GM19239 (cell line): Measurements from ENCODE around the gene AKNA.

Source experiments
- DNase-seq: peaks from one replicate; pipeline ENCODE4 v3.0.0; 2011; ENCODE audit warnings: low spot score; ENCODE audit not compliant: insufficient read length
- FAIRE-seq: peaks from 2 replicates; lab custom pipeline; 2011; peaks lifted over from hg19 to GRCh38; lab: Jason Lieb, UNC

AKNA gene

DNA sequence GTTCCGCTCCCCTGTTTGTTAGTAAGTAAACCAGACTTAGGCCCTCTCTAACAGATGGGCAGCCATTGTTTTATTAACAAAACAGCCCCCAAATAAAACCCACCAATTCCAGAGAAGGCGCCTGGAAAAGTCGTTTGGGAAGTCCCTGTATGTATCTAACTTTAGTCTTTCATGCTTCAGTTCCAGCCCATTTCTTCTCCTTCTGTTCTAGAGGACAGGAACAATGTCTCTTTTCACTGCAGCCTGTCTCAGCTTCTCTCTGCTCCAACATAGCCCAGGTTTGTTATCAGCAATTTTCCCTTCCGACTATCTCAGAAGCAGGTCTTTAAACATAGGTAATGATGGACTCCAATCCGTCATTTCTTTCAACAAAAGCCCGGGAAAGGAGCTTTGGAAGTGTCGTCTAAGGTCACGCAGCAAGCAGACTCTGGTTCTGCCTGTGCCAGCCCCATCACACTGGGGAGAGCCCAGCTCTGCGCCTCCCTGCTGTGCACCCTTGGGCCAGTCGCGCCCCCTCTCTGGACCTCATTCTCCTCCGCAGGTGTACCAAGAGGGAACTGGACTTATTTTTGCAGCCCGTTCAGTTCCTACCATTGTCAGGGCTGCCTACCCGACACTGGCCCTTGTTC lies 9.6 kb upstream of the AKNA start:
- no peak for FAIRE-seq
- no peak for DNase-seq

DNA sequence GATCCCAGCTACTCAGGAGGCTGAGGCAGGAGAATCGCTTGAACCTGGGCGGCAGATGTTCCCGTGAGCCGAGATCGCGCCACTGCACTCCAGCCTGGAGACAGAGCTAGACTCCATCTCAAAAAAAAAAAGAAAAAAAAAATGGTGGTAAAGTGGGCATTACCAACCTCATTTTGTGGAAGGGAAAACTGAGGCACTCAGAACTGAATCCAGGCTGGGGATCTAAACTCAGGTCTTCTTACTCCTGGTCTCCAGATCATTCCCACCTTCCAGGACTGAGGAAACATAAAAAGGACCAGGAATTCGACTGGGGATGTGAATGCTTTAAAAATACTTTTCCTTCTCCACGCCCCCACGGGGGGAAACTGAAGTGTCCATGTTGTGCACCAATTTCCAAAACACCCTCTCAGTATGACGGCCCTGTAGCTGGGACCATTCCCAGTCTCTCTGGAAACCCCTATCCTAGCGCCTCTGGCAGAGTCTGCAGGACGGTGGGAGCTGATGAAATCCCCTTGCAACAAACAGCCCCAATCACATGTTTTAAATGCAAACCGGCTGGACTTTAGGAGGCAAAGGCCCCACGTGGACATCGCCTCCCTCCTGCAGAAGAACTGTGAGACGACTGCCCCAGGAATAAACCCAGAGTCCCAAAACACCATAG lies 8.9 kb upstream of the AKNA start:
- DNase-seq (no peak), FAIRE-seq (no peak)

DNA sequence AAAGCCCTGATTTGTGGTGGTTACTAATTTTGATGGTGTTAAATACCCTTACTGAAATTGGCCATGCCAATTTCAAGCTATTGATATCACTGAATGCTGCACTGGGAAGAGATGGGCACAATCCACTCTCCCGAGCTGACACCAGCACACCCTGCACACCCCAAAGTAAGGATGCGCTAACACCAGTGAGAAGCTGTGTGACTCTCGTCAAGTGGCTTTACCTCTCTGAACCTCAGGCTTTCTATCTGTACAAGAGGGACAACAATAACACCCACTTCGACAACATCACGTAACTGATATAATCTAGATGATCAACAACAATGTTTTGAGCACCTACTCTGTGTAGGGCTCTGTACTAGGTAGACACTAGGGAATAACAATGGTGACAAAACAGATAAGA lies 8.0 kb upstream of the AKNA start:
- no peak for FAIRE-seq

DNA sequence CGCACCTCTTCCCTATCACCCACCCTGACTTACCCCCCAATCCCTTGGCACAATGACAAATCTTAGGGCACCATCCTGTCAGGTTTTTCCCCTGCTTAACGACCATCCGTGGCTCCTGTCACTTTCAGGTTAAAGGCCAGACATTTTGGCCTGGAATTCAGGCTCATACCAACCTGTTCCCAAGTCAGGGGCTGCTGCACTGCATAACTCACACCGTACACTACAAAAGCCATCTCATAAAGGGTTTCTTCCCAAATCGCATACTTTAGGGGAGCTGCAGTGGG lies 7.5 kb upstream of the AKNA start:
- FAIRE-seq, result no peak
- DNase-seq, result no peak

More for the DNA sequence above, 8.0 kb upstream of the AKNA start:
- DNase-seq, result no peak

DNA sequence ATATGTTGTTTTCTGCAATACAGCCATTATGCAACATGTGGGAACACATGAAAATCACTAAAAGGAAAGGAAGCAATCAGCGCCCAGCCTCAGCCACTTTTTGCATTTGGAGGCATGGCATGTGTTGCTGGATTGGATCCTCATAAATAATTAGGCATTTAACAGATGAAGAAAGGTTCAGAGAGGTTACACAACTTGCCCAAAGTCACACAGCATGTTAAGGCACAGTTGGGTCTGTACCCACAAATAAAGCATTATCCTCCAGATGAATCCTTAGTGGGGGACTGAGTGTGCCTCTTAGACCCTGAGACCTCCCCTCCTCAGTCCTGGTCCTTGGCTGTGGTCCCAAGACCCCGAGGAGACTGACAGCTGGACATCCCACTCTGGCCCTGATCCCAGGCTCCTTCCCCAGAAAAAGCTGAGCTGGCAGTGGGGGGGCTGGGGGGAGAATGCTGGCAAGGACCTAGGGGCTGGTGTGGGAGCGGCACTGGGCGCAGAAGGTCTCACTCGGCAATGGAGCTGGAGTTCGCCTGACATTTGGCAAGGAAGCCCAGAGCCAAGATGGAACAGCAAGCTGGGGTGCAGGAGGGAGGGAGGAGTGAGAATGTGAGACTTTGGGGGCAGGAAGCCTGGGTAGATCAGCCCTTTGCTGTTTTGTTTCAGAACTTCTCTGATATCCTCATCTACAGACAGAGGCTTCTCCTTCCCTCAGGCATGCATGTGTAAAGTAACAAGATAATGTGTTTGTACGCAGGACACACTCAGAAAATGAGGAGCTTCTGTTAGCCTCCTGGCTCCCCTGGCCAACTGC lies 6.9 kb upstream of the AKNA start:
- FAIRE-seq, result no peak
- no peak for DNase-seq

DNA sequence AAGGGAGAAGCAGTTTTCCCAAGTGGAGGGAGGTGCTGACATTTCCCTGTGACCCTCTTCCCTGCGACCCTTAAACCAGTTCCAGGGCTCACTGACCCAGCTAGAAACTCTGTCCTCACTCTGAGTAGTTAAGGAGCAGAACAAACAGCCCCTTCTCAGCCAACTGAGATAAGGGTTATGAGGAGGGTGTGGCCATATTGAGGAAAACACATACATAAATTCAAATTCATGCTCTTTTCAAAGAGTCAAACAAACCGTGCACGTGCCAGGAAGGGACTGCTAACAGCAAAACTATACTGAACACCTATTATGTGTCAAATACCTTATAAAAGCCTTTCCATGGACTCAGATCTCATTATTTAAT lies 4.9 kb upstream of the AKNA start:
- DNase-seq (no peak), FAIRE-seq (no peak)

DNA sequence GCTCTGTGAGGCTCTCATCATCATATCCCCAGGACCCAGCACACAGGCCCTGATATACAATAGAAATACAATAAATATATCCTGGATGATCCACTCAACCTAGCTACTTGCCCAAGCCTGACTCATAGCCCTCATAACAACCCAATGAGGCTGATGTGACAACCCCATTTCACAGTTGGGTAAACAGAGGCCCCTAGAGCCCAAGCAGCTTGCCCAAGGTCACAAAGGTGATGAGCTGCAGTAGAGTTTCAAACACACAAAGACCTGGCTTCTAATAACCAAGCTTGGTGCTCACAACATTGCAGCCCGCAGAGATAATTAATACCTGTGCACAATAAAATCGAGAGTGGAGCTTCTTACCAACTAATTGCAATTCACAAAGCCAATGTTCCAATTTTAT lies 3.2 kb upstream of the AKNA start:
- DNase-seq (no peak), FAIRE-seq (no peak)

DNA sequence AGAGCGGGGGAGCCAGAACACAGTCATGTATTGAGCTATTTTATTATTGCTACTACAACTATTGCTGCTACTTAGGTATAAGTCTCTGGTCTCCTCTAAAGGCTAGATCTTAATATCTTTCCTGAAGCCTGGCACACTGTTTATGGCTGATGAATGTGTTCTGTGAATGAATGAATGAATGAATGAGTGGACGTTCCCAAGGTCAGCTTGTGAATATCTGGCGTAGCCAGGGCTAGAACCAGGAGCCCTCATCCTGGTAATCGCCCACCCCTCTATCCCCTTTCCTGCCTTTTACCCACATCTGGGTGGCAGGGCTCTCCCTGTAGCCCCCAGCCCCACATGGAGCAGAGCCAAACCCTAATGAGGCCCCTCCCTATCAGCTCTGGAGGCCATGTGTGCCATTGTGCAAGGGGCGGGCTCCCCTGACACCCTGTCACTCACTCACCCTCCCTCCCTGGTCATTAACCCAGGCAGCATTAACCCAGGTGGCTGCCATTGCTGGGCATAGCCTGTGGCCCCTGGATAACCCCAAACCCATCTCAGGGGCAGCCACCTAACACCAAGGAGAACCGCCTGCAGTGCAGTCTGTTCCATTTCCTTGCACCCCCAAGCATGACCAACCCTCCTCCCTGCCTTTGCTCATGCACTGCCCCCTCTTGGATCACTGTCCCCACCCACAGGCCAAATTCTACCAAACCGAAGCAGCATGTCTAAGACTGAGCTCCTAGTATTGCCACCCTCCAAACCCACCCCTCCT lies 2.0 kb upstream of the AKNA start:
- no peak for DNase-seq
- no peak for FAIRE-seq

DNA sequence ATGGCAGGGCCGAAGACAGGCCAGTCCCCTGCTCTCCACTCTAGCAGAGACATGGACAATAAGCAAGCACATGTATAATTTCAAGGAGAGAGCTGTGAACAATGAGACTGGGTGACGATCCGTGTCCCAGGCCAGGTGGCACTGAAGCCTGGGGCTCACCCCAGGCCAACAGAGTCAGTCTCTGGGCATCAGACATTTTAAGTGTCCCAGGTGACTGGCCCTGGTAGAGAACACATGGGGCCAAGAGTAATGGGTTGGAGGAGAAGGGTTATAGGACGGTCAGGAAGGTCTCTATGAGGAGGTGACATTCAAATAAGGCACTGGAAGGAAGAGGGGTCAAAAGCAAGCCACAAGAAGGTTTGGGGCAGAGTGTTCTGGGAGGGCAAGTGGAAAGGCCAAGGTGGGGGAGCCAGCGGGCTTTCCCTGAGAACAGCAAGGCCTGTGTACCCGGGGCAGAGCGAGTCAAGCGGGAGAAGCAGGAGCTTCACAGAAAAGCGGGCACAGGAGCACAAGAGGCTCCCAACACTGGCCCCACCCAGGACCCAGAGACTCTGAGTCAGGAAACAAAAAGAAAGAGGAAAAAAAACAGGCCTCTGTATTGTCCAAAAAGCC lies 1.1 kb upstream of the AKNA start:
- DNase-seq (no peak), FAIRE-seq (no peak)

DNA sequence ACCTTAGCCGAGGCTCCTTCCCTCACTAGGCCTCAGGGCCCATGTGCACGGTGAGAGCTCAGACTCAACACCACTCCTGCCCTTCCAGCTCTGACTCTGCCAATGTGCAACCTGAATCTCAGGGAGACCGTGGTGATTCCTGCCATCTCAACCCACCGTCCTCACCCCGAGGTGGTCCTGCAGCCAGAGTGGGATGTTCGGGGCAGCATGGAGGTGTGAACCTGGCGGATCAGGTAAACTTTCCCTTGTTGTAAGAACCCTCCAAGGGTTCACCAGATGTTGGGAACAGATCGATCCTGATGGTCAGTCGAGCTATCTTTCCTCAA lies 538 bp upstream of the AKNA start:
- FAIRE-seq (no peak), DNase-seq (no peak)

DNA sequence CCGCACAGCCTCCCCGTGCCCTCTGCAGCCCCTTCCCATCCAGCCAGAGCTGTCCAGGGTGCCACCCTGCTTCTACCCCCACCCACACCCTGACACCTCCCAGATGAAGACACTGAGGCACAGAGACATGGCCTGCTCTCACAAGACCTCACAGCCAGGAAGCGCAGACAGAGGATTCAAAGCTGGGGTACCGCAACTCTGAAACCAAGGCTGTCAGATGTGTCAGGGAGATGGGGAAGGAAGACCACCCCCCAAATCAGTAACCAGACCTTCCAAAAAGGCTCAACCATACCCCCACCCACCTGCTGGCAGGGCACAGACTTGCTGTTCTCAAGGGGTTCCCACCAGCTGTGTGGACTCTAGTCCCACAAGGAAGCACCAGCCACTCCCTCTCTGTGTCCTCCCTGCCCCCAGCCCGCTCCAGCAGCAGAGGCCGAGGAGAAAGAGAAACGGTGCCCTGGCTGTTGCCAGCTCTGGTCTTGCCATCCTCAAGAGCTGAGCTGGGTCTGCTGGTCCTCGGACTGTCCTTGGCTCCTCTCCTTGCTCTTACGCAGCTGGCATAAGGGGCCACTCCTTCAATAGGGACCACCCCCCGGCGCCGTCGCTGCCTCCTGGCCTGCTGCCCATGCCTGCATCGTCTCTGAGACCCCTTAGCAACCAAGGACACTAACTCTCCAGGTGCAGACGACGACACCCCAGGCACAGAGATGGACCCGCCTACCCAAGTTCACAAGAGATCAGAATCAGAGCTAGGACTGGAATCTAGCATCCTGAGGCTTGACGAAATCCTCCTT lies 699 bp downstream of the AKNA start:
- FAIRE-seq, result no peak
- DNase-seq, result no peak

DNA sequence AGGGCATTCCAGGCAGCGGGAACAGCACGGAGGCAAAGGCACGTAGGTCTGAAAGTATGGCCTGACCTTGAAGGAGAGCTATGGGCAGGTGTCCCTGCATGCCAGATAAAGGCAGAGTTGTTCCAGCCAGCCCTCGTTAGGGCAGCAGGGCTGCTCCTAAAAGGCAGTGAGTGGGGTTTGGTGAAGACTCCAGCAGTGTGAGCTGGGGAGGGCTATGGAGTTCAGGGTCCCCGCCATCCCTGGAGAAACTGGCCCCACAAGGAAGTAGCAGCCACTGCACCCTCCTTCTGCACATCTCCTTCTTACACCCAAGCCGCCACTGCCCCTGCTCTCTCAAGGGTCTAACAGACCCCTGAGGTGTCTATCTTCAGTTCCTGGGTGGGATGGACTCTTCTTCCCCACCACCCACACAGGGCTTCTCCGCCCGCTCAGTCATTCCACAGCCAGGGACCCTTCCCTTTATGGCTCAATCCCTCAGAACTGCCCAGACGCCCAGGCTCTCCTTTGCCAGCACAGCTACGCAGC lies 1.4 kb downstream of the AKNA start:
- FAIRE-seq, result no peak
- no peak for DNase-seq

DNA sequence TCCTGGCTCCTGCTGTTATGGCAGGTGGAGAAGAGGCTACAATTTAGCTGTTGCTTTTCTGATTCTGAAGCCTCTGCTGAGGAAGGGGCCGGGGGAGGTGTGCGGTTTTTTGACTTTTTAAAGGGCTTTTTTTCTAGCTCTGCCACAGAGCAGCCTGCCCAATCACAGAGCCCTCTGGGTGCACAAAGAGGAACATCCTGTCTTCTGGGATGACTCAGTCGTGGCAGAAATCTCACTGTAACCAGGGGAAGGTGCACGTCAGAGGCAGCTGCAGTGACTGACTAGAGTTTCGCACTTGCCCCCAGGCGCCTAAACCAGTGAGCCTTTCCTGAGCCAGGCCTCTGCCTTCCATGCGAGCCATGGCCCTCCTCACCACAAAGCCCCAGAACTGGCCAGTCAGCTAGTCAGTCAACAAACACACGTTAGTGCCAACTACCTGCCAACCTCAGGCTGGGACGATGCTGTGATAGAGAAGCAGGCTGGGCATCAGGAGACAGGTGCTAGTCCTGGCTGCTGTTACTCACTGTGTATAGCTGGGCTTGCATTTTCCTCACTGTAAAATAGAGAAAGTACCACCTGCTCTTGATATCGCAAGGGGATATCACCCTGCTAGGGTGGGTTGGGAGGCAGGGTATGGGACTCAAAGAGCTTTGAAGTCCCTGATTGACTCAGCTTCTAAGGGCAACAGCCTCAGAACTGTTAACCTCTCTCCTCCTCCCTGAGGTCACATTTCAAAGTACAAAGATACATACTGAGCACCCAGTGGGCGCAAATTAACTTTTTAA lies 2.2 kb downstream of the AKNA start:
- peak; percentile 100 for FAIRE-seq

DNA sequence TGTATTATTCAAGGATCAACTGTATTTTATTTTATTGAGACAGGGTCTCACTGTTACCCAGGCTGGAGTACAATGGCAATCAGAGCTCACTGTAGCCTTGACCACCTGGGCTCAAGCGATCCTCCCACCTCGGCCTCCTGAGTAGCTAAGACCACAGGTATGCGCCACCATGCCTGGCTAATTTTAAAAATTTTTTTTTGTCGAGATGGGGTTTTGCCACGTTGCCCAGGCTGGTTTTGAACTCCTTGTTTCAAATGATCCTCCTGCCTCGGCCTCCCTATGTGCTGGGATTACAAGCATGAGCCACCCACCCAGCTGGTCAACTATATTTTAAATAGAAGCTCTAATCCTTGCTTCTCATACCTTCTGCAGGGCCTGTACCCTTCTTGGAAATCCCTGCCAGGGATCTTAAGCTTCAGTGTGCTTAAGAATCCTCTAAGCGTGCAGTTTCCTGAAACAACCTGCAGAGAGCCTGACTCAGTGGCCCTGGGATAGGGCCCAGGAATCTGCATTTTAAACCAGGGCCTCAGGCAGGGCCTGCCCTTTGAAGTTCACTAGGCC lies 2.9 kb downstream of the AKNA start:
- DNase-seq, result no peak
- FAIRE-seq, result no peak

More for the DNA sequence above, 2.2 kb downstream of the AKNA start:
- DNase-seq, result peak; percentile 52

DNA sequence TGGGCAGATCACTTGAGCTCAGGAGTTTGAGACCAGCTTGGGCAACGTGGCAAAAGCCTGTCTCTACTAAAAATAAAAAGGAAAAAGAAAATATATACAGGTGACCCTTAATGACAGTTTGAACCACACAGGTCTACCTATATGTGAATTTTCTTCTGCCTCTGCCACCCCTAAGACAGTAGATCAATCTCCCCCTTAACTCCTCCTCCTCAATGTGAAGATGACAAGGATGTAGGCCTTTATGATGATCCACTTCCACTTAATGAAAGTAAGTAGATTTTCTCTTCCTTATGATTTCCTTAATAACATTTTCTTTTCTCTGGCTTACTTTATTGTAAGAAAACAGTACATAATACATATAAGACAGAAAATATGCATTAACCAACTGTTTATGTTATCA lies 3.4 kb downstream of the AKNA start:
- DNase-seq (no peak), FAIRE-seq (no peak)

DNA sequence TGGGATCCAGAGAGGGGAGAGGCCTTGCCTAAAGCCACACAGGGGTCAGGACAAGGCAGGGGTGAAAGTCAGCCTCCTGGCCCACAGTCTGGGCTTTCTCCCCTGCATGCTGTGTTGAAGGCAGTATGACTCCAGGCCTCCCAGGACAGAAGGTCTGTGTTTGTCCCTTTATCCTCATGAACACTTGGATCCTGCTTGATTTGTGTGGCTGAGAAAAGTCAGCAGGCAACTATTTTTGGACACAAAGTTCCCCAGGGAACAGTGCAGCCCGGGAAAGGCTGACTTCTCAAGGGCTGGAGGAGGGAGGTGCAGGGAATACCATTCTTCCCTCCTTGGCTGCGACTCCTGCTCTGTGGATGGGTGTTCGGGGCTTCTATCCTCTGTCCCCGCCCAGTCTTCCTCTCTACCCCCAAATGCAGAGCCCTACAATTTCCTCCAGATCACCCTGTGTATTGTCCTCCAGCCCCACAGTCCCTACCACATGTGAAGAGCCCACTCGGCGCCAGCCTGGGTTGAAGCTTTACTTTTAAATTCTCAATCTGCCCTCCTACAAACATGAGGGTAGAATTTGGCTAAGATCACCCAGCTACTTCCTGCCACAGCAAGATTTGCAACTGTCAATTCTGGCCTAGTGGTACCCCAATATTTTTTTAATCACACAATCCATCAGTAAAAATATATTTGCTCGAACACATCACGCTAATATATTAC lies 4.1 kb downstream of the AKNA start:
- no peak for DNase-seq
- FAIRE-seq, result peak; percentile 96

DNA sequence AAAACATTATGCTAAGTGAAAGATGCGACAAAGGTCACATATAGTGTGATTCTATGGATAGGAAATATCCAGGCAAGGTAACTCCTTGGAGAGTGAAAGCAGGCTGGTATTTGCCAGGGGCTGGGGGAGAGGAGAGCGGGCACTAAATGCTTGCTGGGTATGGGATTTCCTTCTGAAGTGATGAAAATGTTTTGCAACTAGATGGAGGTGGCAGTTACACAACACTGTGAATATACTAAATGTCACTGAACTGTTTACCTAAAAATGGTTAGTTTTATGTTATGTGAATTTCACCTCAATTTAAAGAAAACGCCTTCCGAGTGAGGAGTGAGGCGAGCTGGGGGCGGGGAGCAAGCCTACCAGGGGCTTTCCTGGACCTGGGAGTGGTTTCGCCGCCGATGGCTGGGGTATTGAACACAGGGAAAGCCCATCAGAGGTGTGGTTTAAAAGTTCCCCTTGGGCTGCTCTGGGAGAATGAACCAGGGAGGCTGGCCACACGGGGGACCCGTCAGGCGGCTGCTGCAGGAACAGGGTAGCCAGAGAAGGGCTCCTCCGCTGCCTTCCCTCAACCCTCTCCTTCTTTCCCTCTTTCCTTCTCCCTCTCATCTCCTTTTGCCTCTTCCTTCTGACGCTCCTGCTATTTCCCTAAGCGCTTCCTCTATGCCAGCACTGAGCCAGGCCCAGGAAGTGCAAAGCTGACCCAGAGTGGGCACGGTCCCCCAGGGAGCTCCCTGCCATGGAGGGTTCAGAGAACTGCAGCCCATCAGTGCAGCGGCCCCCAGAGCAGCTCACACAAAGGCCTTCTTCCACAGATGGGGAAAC lies 4.9 kb downstream of the AKNA start:
- FAIRE-seq, result peak; percentile 95
- DNase-seq, result no peak
